Sigmoid colon (tissue), 3 donors: Measurements from ENCODE around the gene APOOL.

Experiments
- POLR2A ChIP-seq, 2 donors: fragments of 450-650 bp; IDR thresholded peaks; one replicate each; pipeline ENCODE4 v1.6.1; 2016; ENCODE audit warnings: antibody characterized with exemption in 2 of 2, mild to moderate bottlenecking in 2 of 2, moderate library complexity in 2 of 2
- TF ChIP-seq, protein P1 (sequence below), 4 experiments: fragments of 450-650 bp in 3 of 4; fragments of 200-600 bp in 1 of 4; IDR thresholded peaks; one replicate each; pipeline ENCODE4 v1.5.1; 2016 to 2019; ENCODE audit warnings: antibody characterized with exemption in 4 of 4, mild to moderate bottlenecking in 3 of 4, moderate library complexity in 2 of 4

DNA sequence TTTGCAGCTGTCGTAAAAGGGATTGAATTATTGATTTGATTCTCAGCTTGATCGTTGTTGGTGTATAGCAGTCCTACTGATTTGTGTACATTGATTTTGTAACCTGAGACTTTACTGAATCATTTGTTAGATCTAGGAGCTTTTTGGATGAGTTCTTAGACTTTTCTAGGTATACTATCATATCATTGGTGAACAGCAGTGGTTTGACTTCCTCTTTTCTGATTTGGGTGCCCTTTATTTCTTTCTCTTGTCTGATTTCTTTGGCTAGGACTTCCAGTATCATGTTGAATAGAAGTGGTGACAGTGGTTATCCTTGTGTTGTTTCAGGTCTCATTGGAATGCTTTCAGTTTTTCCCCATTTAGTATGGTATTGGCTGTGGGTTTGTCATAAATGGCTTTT is 8.4 kb downstream of the APOOL start:
- TF ChIP-seq, protein P1, sequence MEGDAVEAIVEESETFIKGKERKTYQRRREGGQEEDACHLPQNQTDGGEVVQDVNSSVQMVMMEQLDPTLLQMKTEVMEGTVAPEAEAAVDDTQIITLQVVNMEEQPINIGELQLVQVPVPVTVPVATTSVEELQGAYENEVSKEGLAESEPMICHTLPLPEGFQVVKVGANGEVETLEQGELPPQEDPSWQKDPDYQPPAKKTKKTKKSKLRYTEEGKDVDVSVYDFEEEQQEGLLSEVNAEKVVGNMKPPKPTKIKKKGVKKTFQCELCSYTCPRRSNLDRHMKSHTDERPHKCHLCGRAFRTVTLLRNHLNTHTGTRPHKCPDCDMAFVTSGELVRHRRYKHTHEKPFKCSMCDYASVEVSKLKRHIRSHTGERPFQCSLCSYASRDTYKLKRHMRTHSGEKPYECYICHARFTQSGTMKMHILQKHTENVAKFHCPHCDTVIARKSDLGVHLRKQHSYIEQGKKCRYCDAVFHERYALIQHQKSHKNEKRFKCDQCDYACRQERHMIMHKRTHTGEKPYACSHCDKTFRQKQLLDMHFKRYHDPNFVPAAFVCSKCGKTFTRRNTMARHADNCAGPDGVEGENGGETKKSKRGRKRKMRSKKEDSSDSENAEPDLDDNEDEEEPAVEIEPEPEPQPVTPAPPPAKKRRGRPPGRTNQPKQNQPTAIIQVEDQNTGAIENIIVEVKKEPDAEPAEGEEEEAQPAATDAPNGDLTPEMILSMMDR (IDR thresholded peaks at IDR 0.05) = no peak
- no peak for TF ChIP-seq POLR2A (IDR thresholded peaks at IDR 0.05)
